HepG2 (cell line): ENCODE measurements around the gene RPL22L1. TPM values are rescaled to one million over a fixed set of nuclear protein-coding genes. Genes with fewer than 3 reads are reported as not detected.

Source experiments
- ARHGAP35 ChIP-seq: sonication (generic); formaldehyde crosslinking; IDR thresholded peaks from 2 replicates; pipeline ENCODE4 v1.9.0; 2022; ENCODE audit warnings: mild to moderate bottlenecking, inconsistent platforms, moderate library complexity, missing genetic modification reagents, borderline replicate concordance
- BHLHE40 ChIP-seq: IDR thresholded peaks from 2 replicates; pipeline ENCODE4 v1.6.1; 2011; ENCODE audit warnings: low read length, improper control_type of control experiment
- CREM ChIP-seq, 2 experiments: sonication (generic) in 1 of 2; formaldehyde crosslinking in 1 of 2; IDR thresholded peaks; 2 replicates each; pipeline versions ENCODE4 v1.4.0 to v1.6.1; 2016 to 2020; ENCODE audit warnings: antibody characterized with exemption in 1 of 2, mild to moderate bottlenecking in 1 of 2, missing genetic modification reagents in 1 of 2
- DNMT3B ChIP-seq: conservative IDR thresholded peaks from 2 replicates; pipeline ENCODE4 v1.6.1; 2016; ENCODE audit warnings: missing biosample characterization, control low read depth
- KAT2B ChIP-seq: fragments of 150-350 bp; IDR thresholded peaks from 2 replicates; pipeline ENCODE4 v1.6.1; 2014; ENCODE audit warnings: low read depth, low read length, borderline replicate concordance
- KDM6A ChIP-seq: IDR thresholded peaks from 2 replicates; pipeline ENCODE4 v1.6.1; 2016; ENCODE audit warnings: low read depth
- MTA3 ChIP-seq: sonication (generic); formaldehyde crosslinking; IDR thresholded peaks from 2 replicates; pipeline ENCODE4 v1.4.0; 2020; ENCODE audit warnings: missing genetic modification reagents
- PPARG ChIP-seq: conservative IDR thresholded peaks from 2 replicates; pipeline ENCODE4 v1.6.1; 2016; ENCODE audit warnings: missing biosample characterization, missing genetic modification reagents
- REL ChIP-seq: sonication (generic); formaldehyde crosslinking; conservative IDR thresholded peaks from 2 replicates; pipeline ENCODE4 v1.8.0; 2022; ENCODE audit warnings: mild to moderate bottlenecking, missing genetic modification reagents, moderate library complexity
- SMAD1 ChIP-seq: sonication (generic); formaldehyde crosslinking; IDR thresholded peaks from 2 replicates; pipeline ENCODE4 v1.4.0; 2020; ENCODE audit warnings: missing genetic modification reagents, low read depth, mild to moderate bottlenecking, borderline replicate concordance
- TARDBP ChIP-seq: sonication (generic); formaldehyde crosslinking; IDR thresholded peaks from 2 replicates; pipeline ENCODE4 v1.8.0; 2022; ENCODE audit warnings: mild to moderate bottlenecking, missing genetic modification reagents
- ZNF331 ChIP-seq: sonication (generic); formaldehyde crosslinking; IDR thresholded peaks from 2 replicates; pipeline ENCODE4 v1.4.0; 2020; ENCODE audit warnings: missing genetic modification reagents
- ZNF343 ChIP-seq: sonication (generic); formaldehyde crosslinking; IDR thresholded peaks from 2 replicates; pipeline ENCODE4 v1.4.0; 2020; ENCODE audit warnings: mild to moderate bottlenecking, missing genetic modification reagents
- polyA plus RNA-seq, 8 experiments: library from polyadenylated mRNA; depleted of rRNA in 3 of 8; stranded (reverse) in 7 of 8; unstranded in 1 of 8; fragments of >200 nt; fragmentation: Illumina TruSeq in 4 of 8; extraction: Trizol in 4 of 8; gene quantifications; 2 replicates each; pipeline versions ENCODE4 v1.2.1 to v1.2.3, GENCODE V29; 2011 to 2016; ENCODE audit warnings: low read depth in 4 of 8, missing spikeins in 1 of 8, mixed read lengths in 1 of 8; ENCODE audit not compliant: insufficient read depth in 1 of 8
- total RNA-seq, 5 experiments: library from RNA; depleted of rRNA; stranded (reverse); fragments of >200 nt; fragmentation: Illumina TruSeq; extraction: Trizol; gene quantifications; 2 replicates each; pipeline ENCODE4 v1.2.3, GENCODE V29; 2016; ENCODE audit warnings: low read depth in 1 of 5
- TF ChIP-seq, protein P1 (sequence below): sonication (generic); formaldehyde crosslinking; IDR thresholded peaks from 2 replicates; pipeline ENCODE4 v1.4.0; 2020; ENCODE audit warnings: missing genetic modification reagents, borderline replicate concordance
- TF ChIP-seq, protein P2 (sequence below): sonication (generic); formaldehyde crosslinking; IDR thresholded peaks from 2 replicates; pipeline ENCODE4 v1.8.1; 2023; ENCODE audit warnings: mild to moderate bottlenecking, missing genetic modification reagents, borderline replicate concordance
- TF ChIP-seq, protein P3 (sequence below): sonication (generic); formaldehyde crosslinking; IDR thresholded peaks from 2 replicates; pipeline ENCODE4 v1.4.0; 2020; ENCODE audit warnings: missing genetic modification reagents
- TF ChIP-seq, protein P4 (sequence below): sonication (generic); formaldehyde crosslinking; IDR thresholded peaks from 2 replicates; pipeline ENCODE4 v1.5.1; 2020; ENCODE audit warnings: mild to moderate bottlenecking, missing genetic modification reagents, borderline replicate concordance

Gene RPL22L1
- total and polyA plus RNA-seq, 2 of the 13 experiments (the other 11 are each of a cell fraction or from before 2014, with no cell fraction given) = 42.7 to 152 TPM

DNA sequence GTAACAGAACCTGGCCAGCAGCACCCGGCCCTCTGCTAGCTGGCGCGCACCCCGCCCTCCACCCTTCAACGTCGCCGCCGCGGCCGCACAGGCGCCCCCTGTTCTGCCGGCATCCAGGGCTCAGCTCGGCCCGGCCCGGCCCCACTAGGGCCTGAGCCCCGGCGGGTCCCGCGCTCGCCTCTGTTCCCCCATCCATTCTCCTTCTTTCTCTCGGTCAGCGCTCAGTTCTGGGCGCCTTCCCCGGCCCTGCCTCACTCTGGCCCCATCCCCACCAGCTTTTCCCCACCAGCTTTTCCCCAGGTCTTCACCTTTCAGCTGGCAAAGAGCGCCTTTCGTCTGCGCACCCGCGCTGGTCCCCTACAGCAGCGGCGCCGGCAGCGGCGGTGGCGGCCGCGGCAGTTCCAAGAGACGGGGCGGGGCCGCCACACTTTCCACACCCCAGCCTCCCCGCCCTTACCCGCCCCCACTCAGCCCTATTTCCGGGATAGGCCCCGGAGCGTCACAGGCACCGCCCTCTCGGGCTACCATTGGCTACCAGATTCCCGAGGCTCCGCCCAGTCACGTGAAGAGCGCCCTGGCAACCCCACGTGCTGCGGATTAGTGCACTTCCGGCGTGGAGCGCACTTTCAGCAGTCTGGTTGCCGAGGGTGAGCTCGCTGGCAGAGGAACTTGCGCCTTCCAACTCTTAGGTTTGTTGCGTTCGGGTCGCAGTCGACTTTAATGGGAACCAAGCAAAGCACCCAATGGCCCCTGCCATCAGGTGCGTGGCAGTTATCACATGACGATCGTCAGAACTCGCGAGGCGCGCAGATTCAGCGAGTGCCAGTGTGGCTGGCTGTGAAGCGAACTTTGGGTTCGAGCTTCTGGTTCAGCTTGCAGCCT lies 38.5 kb upstream of the RPL22L1 start, which contains the start of gene EIF5A2 (continued):
- TF ChIP-seq, protein P1, sequence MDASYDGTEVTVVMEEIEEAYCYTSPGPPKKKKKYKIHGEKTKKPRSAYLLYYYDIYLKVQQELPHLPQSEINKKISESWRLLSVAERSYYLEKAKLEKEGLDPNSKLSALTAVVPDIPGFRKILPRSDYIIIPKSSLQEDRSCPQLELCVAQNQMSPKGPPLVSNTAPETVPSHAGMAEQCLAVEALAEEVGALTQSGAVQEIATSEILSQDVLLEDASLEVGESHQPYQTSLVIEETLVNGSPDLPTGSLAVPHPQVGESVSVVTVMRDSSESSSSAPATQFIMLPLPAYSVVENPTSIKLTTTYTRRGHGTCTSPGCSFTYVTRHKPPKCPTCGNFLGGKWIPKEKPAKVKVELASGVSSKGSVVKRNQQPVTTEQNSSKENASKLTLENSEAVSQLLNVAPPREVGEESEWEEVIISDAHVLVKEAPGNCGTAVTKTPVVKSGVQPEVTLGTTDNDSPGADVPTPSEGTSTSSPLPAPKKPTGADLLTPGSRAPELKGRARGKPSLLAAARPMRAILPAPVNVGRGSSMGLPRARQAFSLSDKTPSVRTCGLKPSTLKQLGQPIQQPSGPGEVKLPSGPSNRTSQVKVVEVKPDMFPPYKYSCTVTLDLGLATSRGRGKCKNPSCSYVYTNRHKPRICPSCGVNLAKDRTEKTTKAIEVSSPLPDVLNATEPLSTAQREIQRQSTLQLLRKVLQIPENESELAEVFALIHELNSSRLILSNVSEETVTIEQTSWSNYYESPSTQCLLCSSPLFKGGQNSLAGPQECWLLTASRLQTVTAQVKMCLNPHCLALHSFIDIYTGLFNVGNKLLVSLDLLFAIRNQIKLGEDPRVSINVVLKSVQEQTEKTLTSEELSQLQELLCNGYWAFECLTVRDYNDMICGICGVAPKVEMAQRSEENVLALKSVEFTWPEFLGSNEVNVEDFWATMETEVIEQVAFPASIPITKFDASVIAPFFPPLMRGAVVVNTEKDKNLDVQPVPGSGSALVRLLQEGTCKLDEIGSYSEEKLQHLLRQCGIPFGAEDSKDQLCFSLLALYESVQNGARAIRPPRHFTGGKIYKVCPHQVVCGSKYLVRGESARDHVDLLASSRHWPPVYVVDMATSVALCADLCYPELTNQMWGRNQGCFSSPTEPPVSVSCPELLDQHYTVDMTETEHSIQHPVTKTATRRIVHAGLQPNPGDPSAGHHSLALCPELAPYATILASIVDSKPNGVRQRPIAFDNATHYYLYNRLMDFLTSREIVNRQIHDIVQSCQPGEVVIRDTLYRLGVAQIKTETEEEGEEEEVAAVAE = peak; percentile 70
- TF ChIP-seq ARHGAP35 (CRISPR knock-in tag) (peak; percentile 51; the same call in 1 of the 2 replicates), CREM (IDR thresholded peaks at IDR 0.05) (peak; percentile 9; the same call in 1 of the 2 replicates), CREM (CRISPR knock-in tag; IDR thresholded peaks at IDR 0.05) (no peak), ZNF343 (no peak), REL (no peak), TARDBP (CRISPR knock-in tag) (0 out of 2 replicates have a peak, but pooled peaks have one; percentile 35), KDM6A (no peak), ZNF331 (CRISPR knock-in tag) (0 out of 2 replicates have a peak, but pooled peaks have one; percentile 78), DNMT3B (CRISPR knock-in tag) (no peak), SMAD1 (CRISPR knock-in tag) (no peak), KAT2B (no peak), BHLHE40 (peak; percentile 100), PPARG (CRISPR knock-in tag) (0 out of 2 replicates have a peak, but pooled peaks have one; percentile 35), MTA3 (CRISPR knock-in tag) (no peak)
- TF ChIP-seq, protein P2, sequence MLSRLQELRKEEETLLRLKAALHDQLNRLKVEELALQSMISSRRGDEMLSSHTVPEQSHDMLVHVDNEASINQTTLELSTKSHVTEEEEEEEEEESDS = no peak
- TF ChIP-seq, protein P3, sequence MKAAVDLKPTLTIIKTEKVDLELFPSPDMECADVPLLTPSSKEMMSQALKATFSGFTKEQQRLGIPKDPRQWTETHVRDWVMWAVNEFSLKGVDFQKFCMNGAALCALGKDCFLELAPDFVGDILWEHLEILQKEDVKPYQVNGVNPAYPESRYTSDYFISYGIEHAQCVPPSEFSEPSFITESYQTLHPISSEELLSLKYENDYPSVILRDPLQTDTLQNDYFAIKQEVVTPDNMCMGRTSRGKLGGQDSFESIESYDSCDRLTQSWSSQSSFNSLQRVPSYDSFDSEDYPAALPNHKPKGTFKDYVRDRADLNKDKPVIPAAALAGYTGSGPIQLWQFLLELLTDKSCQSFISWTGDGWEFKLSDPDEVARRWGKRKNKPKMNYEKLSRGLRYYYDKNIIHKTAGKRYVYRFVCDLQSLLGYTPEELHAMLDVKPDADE = peak; percentile 33; the same call in 1 of the 2 replicates
- TF ChIP-seq, protein P4, sequence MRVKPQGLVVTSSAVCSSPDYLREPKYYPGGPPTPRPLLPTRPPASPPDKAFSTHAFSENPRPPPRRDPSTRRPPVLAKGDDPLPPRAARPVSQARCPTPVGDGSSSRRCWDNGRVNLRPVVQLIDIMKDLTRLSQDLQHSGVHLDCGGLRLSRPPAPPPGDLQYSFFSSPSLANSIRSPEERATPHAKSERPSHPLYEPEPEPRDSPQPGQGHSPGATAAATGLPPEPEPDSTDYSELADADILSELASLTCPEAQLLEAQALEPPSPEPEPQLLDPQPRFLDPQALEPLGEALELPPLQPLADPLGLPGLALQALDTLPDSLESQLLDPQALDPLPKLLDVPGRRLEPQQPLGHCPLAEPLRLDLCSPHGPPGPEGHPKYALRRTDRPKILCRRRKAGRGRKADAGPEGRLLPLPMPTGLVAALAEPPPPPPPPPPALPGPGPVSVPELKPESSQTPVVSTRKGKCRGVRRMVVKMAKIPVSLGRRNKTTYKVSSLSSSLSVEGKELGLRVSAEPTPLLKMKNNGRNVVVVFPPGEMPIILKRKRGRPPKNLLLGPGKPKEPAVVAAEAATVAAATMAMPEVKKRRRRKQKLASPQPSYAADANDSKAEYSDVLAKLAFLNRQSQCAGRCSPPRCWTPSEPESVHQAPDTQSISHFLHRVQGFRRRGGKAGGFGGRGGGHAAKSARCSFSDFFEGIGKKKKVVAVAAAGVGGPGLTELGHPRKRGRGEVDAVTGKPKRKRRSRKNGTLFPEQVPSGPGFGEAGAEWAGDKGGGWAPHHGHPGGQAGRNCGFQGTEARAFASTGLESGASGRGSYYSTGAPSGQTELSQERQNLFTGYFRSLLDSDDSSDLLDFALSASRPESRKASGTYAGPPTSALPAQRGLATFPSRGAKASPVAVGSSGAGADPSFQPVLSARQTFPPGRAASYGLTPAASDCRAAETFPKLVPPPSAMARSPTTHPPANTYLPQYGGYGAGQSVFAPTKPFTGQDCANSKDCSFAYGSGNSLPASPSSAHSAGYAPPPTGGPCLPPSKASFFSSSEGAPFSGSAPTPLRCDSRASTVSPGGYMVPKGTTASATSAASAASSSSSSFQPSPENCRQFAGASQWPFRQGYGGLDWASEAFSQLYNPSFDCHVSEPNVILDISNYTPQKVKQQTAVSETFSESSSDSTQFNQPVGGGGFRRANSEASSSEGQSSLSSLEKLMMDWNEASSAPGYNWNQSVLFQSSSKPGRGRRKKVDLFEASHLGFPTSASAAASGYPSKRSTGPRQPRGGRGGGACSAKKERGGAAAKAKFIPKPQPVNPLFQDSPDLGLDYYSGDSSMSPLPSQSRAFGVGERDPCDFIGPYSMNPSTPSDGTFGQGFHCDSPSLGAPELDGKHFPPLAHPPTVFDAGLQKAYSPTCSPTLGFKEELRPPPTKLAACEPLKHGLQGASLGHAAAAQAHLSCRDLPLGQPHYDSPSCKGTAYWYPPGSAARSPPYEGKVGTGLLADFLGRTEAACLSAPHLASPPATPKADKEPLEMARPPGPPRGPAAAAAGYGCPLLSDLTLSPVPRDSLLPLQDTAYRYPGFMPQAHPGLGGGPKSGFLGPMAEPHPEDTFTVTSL = no peak
